Astrocyte (in vitro differentiated cells and primary cell): Measurements from ENCODE around the gene PRADC1. TPM values are rescaled to one million over a fixed set of nuclear protein-coding genes. Genes with fewer than 3 reads are reported as not detected.

Experiments used
- DNase-seq: peaks from one replicate; pipeline ENCODE4 v3.0.0-alpha.2; 2010; ENCODE audit warnings: low read depth
- FAIRE-seq: peaks from 2 replicates; lab custom pipeline; 2011; peaks lifted over from hg19 to GRCh38; lab: Jason Lieb, UNC
- H2AFZ ChIP-seq: 2 replicates; pipeline ENCODE4 v1.6.0; 2012; ENCODE audit warnings: low read depth, low read length, inconsistent platforms
- H3K27ac ChIP-seq: 2 replicates; pipeline ENCODE4 v1.5.1; 2011; ENCODE audit warnings: low read depth, low read length, inconsistent platforms
- H3K27me3 ChIP-seq: 2 replicates; pipeline ENCODE4 v1.6.0; 2011; ENCODE audit warnings: low read length, inconsistent platforms; ENCODE audit not compliant: insufficient read depth
- H3K36me3 ChIP-seq: 2 replicates; pipeline ENCODE4 v1.5.1; 2011; ENCODE audit warnings: low read length, inconsistent platforms; ENCODE audit not compliant: insufficient read depth
- H3K4me1 ChIP-seq: 2 replicates; pipeline ENCODE4 v1.5.1; 2011; ENCODE audit warnings: low read length, inconsistent platforms; ENCODE audit not compliant: insufficient read depth
- H3K4me2 ChIP-seq: 2 replicates; pipeline ENCODE4 v1.6.0; 2012; ENCODE audit warnings: low read length, inconsistent platforms
- H3K4me3 ChIP-seq: 2 replicates; pipeline ENCODE4 v1.5.1; 2011; ENCODE audit warnings: low read depth, mild to moderate bottlenecking, low read length, inconsistent platforms; ENCODE audit not compliant: insufficient read depth
- H3K79me2 ChIP-seq: 2 replicates; pipeline ENCODE4 v1.6.0; 2012; ENCODE audit warnings: mild to moderate bottlenecking, low read length, inconsistent platforms; ENCODE audit not compliant: insufficient read depth
- H3K9ac ChIP-seq: 2 replicates; pipeline ENCODE4 v1.6.0; 2012; ENCODE audit warnings: mild to moderate bottlenecking, low read length, inconsistent platforms
- H3K9me3 ChIP-seq: 2 replicates; pipeline ENCODE4 v1.5.1; 2012; ENCODE audit warnings: low read depth, mild to moderate bottlenecking, low read length, inconsistent platforms; ENCODE audit not compliant: insufficient read depth
- H4K20me1 ChIP-seq: 2 replicates; pipeline ENCODE4 v1.6.0; 2012; ENCODE audit warnings: low read length, inconsistent platforms; ENCODE audit not compliant: insufficient read depth
- H3K27ac Mint-ChIP-seq: one replicate; pipeline ENCODE4 v1.8.0; 2021; ENCODE audit warnings: mild to moderate bottlenecking, mixed read lengths; ENCODE audit not compliant: unreplicated experiment
- H3K27me3 Mint-ChIP-seq: one replicate; pipeline ENCODE4 v1.8.0; 2021; ENCODE audit warnings: low read depth, mixed read lengths; ENCODE audit not compliant: unreplicated experiment
- H3K36me3 Mint-ChIP-seq: one replicate; pipeline ENCODE4 v1.8.0; 2021; ENCODE audit warnings: low read depth, mixed read lengths; ENCODE audit not compliant: unreplicated experiment
- H3K4me1 Mint-ChIP-seq: one replicate; pipeline ENCODE4 v1.8.0; 2021; ENCODE audit warnings: low read depth, mixed read lengths; ENCODE audit not compliant: unreplicated experiment
- H3K4me3 Mint-ChIP-seq: one replicate; pipeline ENCODE4 v1.8.0; 2021; ENCODE audit warnings: mild to moderate bottlenecking, moderate library complexity, mixed read lengths; ENCODE audit not compliant: unreplicated experiment
- H3K9me3 Mint-ChIP-seq: one replicate; pipeline ENCODE4 v1.8.0; 2021; ENCODE audit warnings: mild to moderate bottlenecking, mixed read lengths; ENCODE audit not compliant: unreplicated experiment
- CTCF ChIP-seq: IDR thresholded peaks from 2 replicates; pipeline ENCODE4 v1.5.1; 2011; ENCODE audit warnings: low read depth, mild to moderate bottlenecking, inconsistent platforms, low read length, moderate library complexity; ENCODE audit not compliant: insufficient read depth
- EZH2 ChIP-seq: IDR thresholded peaks from 2 replicates; pipeline ENCODE4 v1.6.1; 2012; ENCODE audit warnings: mild to moderate bottlenecking, low read length, inconsistent platforms; ENCODE audit not compliant: insufficient read depth
- total RNA-seq: library from RNA; stranded (reverse); gene quantifications from 2 replicates; pipeline ENCODE4 v1.2.1, GENCODE V29; 2021

The PRADC1 gene
- total RNA-seq, 1 donor from 2014 or later = 13.1 TPM

- H3K9me3 ChIP-seq = no peaks in the 10 kb centered on the region
Observed at GRCh38 chr2:73212448-73213176, 20.4 kb downstream of the PRADC1 start.

GRCh38 chr2:73212098-73212447, 21.0 kb downstream of the PRADC1 start:
- Histone ChIP-seq H3K4me1 (peaks cover 3% of the 10 kb centered on the region), H2AFZ (no peak overlapping the region), H3K9me3 (no peaks in the 10 kb centered on the region), H3K4me3 (no peak overlapping the region), H4K20me1 (no peaks in the 10 kb centered on the region), H3K4me2 (no peak overlapping the region), H3K79me2 (peaks cover 22% of the 10 kb centered on the region), H3K27me3 (peaks cover 5% of the 10 kb centered on the region), H3K27ac (no peak overlapping the region), H3K9ac (no peak overlapping the region), H3K36me3 (no peaks in the 10 kb centered on the region)
- no peak for TF ChIP-seq CTCF
- Mint-ChIP-seq H3K4me3 (no peak overlapping the region), H3K27me3 (peaks cover 21% of the 10 kb centered on the region), H3K27ac (no peak overlapping the region), H3K4me1 (peaks cover 8% of the 10 kb centered on the region), H3K36me3 (no peaks in the 10 kb centered on the region), H3K9me3 (peaks cover 3% of the 10 kb centered on the region)
- no peak for FAIRE-seq
- no peak for DNase-seq

More at GRCh38 chr2:73212448-73213176, 20.4 kb downstream of the PRADC1 start:
- no peak overlapping the region for H3K27ac Mint-ChIP-seq
- peaks cover 8% of the 10 kb centered on the region for H3K4me1 Mint-ChIP-seq
- Histone ChIP-seq H3K27me3 (peaks cover 5% of the 10 kb centered on the region), H3K9ac (no peak overlapping the region), H3K27ac (no peak overlapping the region), H2AFZ (no peak overlapping the region), H3K4me1 (peaks cover 3% of the 10 kb centered on the region), H3K4me3 (no peak overlapping the region), H4K20me1 (no peaks in the 10 kb centered on the region), H3K4me2 (peak overlapping the region; percentile 24), H3K79me2 (peaks cover 28% of the 10 kb centered on the region), H3K36me3 (no peaks in the 10 kb centered on the region)
- TF ChIP-seq EZH2 = no peak
- TF ChIP-seq CTCF = peak; percentile 91
- H3K4me3 Mint-ChIP-seq = peak overlapping the region; percentile 61
- no peaks in the 10 kb centered on the region for H3K36me3 Mint-ChIP-seq
- FAIRE-seq (no peak), DNase-seq (peak; percentile 67)
- H3K9me3 Mint-ChIP-seq = peaks cover 3% of the 10 kb centered on the region
- peaks cover 18% of the 10 kb centered on the region for H3K27me3 Mint-ChIP-seq

- H3K36me3 ChIP-seq = no peaks in the 10 kb centered on the region
- no peak for DNase-seq
- no peaks in the 10 kb centered on the region for H4K20me1 ChIP-seq
- peaks cover 17% of the 10 kb centered on the region for H3K79me2 ChIP-seq
- H3K9me3 Mint-ChIP-seq = peaks cover 3% of the 10 kb centered on the region
- no peak overlapping the region for H3K27ac ChIP-seq
- H3K9me3 ChIP-seq = no peaks in the 10 kb centered on the region
- H3K27ac Mint-ChIP-seq = no peak overlapping the region
- H3K27me3 ChIP-seq = peaks cover 13% of the 10 kb centered on the region
- peaks cover 24% of the 10 kb centered on the region for H3K27me3 Mint-ChIP-seq
- H2AFZ ChIP-seq = no peak overlapping the region
- H3K4me1 ChIP-seq = peaks cover 3% of the 10 kb centered on the region
- no peak for FAIRE-seq
- peaks cover 8% of the 10 kb centered on the region for H3K4me1 Mint-ChIP-seq
- H3K4me3 Mint-ChIP-seq = no peak overlapping the region
- no peak overlapping the region for H3K4me2 ChIP-seq
- H3K9ac ChIP-seq = no peak overlapping the region
- TF ChIP-seq CTCF = no peak
- TF ChIP-seq EZH2 = no peak
- no peak overlapping the region for H3K4me3 ChIP-seq
- H3K36me3 Mint-ChIP-seq = no peaks in the 10 kb centered on the region
Observed at GRCh38 chr2:73210696-73211095, 22.3 kb downstream of the PRADC1 start.
